NK-92 (cell line): ENCODE measurements around the gene ADAMTS3.

ENCODE experiments used
- DNase-seq: peaks from one replicate; lab custom pipeline; 2025; ENCODE audit not compliant: unreplicated experiment; lab: John Stamatoyannopoulos, UW

ADAMTS3 gene

GRCh38 chr4:72568959-72569718, at the start of gene ADAMTS3:
TSS of gene ADAMTS3 (minus strand) at chr4:72569221. CDS start at chr4:72568762, 459 bp downstream.
- DNase-seq: no peak

DNA sequence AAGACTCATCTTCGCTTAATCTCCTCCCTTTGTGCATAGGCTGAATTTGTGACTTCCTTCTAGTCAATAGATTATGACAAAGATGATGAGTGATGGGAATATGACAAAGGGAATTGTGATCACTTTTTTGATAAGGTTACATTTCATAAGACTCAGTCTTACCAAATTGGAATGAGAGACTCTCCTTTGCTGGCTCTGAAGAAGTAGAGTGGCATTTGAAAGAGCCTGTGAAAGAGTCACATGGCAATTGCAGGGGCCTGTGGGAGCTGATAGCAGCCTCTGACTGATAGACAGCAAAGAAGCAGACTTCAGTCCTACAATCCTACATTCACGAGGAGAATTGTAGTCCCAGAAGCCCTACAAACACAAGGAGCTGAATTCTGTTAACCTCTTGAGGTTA, 44.9 kb upstream of the ADAMTS3 start:
- no peak for DNase-seq

DNA sequence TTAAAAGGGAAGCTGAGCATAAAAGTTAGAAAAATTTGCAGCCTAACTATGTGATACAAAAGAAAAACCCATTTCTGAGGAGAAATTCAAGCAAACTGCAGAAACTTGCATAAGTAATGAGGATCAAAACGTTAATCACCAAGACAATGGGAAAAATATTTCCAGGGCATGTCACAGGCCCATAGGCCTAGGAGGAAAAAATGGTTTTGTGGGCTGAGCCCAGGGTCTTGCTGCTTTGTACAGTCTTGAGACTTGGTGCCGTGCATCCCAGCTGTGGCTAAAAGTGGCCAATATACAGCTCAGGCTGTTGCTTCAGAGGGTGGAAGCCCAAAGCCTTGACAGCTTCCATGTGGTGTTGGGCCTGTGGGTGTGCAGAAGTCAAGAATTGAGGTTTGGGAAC, 37.7 kb upstream of the ADAMTS3 start:
- no peak for DNase-seq

DNA sequence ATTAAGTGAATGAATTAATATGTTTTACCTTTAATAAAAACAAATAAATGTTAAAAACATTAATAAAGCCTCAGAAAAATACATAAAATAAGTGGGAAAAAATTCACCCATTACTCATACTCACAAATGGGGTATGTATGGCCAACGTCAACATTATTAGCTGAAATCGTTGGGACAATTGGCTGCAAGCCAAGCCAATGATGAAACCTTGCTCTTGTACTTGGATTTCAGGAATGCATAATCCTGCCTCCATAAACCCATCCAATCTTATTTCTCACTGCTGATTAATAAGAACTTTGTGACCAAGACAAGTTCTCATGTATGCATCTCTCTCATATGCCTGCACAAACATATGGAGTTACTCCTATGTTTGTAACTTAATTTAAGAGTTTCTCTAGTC, 35.3 kb upstream of the ADAMTS3 start:
- no peak for DNase-seq

- DNase-seq: no peak
Observed at GRCh38 chr4:72602396-72603376, 33.7 kb upstream of the ADAMTS3 start.

- no peak for DNase-seq
Observed at GRCh38 chr4:72591547-72592454, 22.8 kb upstream of the ADAMTS3 start.

- no peak for DNase-seq
Observed at GRCh38 chr4:72587334-72587733, 18.3 kb upstream of the ADAMTS3 start.

DNA sequence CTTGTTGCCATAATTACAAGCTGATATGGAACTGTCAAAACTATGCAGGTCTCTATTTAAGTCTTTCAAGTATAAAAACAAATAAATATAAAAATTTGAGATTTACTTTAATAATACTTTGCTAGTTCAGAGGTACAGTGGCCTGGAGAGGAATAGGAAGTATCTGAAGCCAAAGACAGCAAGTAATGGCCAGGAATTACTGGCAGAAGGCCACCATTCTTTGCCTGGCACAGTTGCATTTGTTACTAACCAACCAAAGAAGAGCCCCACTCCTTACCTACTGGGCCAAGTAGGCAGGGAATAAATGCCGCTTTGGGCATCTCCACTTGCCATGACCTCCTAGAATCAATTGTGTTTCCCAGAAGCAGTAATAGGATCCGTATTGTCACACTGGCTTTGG, 13.8 kb upstream of the ADAMTS3 start:
- DNase-seq: no peak

GRCh38 chr4:72577211-72577610, 8.2 kb upstream of the ADAMTS3 start:
- DNase-seq: no peak

- DNase-seq: no peak
Observed at GRCh38 chr4:72571337-72571736, 2.3 kb upstream of the ADAMTS3 start.

- no peak for DNase-seq
Observed at GRCh38 chr4:72569719-72570235, 756 bp upstream of the ADAMTS3 start.

GRCh38 chr4:72567821-72568675, 973 bp downstream of the ADAMTS3 start:
- DNase-seq: no peak

DNA sequence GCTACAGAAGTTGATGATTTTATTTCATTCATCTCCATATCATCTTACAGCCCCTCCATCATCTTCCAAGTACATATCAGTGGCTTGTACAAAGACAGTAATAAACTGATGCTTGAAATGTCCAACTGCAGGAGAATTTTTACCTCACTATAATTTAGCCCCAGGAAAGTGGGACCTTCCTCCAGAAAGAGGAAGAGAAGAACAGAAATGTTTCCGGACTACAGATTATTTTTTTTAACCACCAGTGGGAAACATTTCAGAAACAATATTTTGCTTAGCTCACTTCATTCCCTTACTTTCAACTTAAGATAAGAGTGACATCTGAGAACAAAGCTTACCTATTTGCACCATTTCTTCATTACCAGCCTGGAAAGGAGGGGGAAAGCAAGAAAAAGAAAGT, 2.0 kb downstream of the ADAMTS3 start:
- DNase-seq: no peak

- DNase-seq: no peak
Observed at GRCh38 chr4:72566464-72566972, 2.5 kb downstream of the ADAMTS3 start.

- no peak for DNase-seq
Observed at GRCh38 chr4:72564789-72565188, 4.2 kb downstream of the ADAMTS3 start.

- DNase-seq: no peak
Observed at GRCh38 chr4:72564184-72564583, 4.8 kb downstream of the ADAMTS3 start.

- no peak for DNase-seq
Observed at GRCh38 chr4:72558655-72559054, 10.4 kb downstream of the ADAMTS3 start.

DNA sequence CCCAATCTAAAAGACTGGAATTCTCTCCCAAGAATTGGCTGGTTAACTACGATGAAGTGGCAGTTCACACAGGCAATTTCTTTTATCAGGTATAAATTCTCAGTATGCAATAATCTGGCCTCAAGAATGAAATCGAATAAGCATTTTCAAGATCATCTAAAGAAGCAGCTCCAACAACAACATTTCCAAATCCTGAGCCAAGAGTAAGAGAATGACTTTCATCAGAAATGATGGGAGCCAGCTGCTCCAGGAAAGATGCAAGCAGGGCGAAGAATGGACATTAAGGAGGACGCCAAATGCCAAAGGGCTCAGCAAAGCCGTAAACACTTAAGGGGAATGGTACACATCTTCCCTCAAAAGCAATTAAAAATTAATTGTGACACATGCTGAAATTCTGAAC, 12.0 kb downstream of the ADAMTS3 start:
- DNase-seq: no peak

- no peak for DNase-seq
Observed at GRCh38 chr4:72555377-72555831, 13.6 kb downstream of the ADAMTS3 start.
